Type B pancreatic cell (in vitro differentiated cells): ENCODE measurements around the gene EIF3B. TPM values are rescaled to one million over a fixed set of nuclear protein-coding genes. Genes with fewer than 3 reads are reported as not detected.

Source experiments
- DNase-seq: peaks from one replicate; pipeline ENCODE4 v3.0.0; 2021; ENCODE audit warnings: mixed read lengths; ENCODE audit not compliant: unreplicated experiment; ENCODE audit errors: extremely low spot score
- H3K27ac Mint-ChIP-seq: 2 replicates; pipeline ENCODE4 v1.8.0; 2021; ENCODE audit warnings: mild to moderate bottlenecking, mixed read lengths
- H3K27me3 Mint-ChIP-seq: 2 replicates; pipeline ENCODE4 v1.8.0; 2021; ENCODE audit warnings: mixed read lengths
- H3K36me3 Mint-ChIP-seq: 2 replicates; pipeline ENCODE4 v1.8.0; 2021; ENCODE audit warnings: mixed read lengths
- H3K4me1 Mint-ChIP-seq: one replicate; pipeline ENCODE4 v1.8.0; 2021; ENCODE audit warnings: mixed read lengths; ENCODE audit not compliant: unreplicated experiment
- H3K4me3 Mint-ChIP-seq: 2 replicates; pipeline ENCODE4 v1.8.0; 2021; ENCODE audit warnings: mild to moderate bottlenecking, mixed read lengths
- H3K9me3 Mint-ChIP-seq: 2 replicates; pipeline ENCODE4 v1.8.0; 2021; ENCODE audit warnings: mixed read lengths
- CTCF ChIP-seq: fragments of 200-600 bp; sonication (generic); conservative IDR thresholded peaks from 2 replicates; pipeline ENCODE4 v1.5.0; 2021; ENCODE audit warnings: antibody characterized with exemption, mild to moderate bottlenecking
- total RNA-seq: library from RNA; stranded (reverse); gene quantifications from 2 replicates; pipeline ENCODE4 v1.2.1, GENCODE V29; 2021; ENCODE audit warnings: low replicate concordance

EIF3B gene
- total RNA-seq, 1 donor from 2014 or later: 178 TPM

- H3K27me3 Mint-ChIP-seq: no peaks in the 10 kb centered on the region
- no peaks in the 10 kb centered on the region for H3K4me1 Mint-ChIP-seq
- H3K4me3 Mint-ChIP-seq: no peak overlapping the region
- H3K27ac Mint-ChIP-seq: no peak overlapping the region
- H3K9me3 Mint-ChIP-seq: no peaks in the 10 kb centered on the region
- TF ChIP-seq CTCF: no peak
- peaks cover 19% of the 10 kb centered on the region for H3K36me3 Mint-ChIP-seq
- no peak for DNase-seq
Observed at GRCh38 chr7:2369139-2369538, 14.5 kb downstream of the EIF3B start.

- Mint-ChIP-seq H3K4me3 (no peak overlapping the region), H3K27ac (no peak overlapping the region), H3K27me3 (no peaks in the 10 kb centered on the region), H3K4me1 (no peaks in the 10 kb centered on the region), H3K9me3 (no peaks in the 10 kb centered on the region), H3K36me3 (peaks cover 14% of the 10 kb centered on the region)
- no peak for TF ChIP-seq CTCF
- DNase-seq: no peak
Observed at GRCh38 chr7:2371329-2371728, 16.7 kb downstream of the EIF3B start.

GRCh38 chr7:2372724-2373123, 18.1 kb downstream of the EIF3B start:
- no peak overlapping the region for H3K4me3 Mint-ChIP-seq
- no peak for TF ChIP-seq CTCF
- no peak for DNase-seq

GRCh38 chr7:2373124-2373556, 18.5 kb downstream of the EIF3B start:
- Mint-ChIP-seq H3K27me3 (no peaks in the 10 kb centered on the region), H3K4me1 (no peaks in the 10 kb centered on the region), H3K36me3 (peaks cover 21% of the 10 kb centered on the region), H3K27ac (no peak overlapping the region), H3K9me3 (no peaks in the 10 kb centered on the region), H3K4me3 (no peak overlapping the region)
- no peak for DNase-seq
- no peak for TF ChIP-seq CTCF

More at GRCh38 chr7:2372724-2373123, 18.1 kb downstream of the EIF3B start:
- no peak overlapping the region for H3K27ac Mint-ChIP-seq
- H3K27me3 Mint-ChIP-seq: no peaks in the 10 kb centered on the region
- H3K36me3 Mint-ChIP-seq: peaks cover 19% of the 10 kb centered on the region
- no peaks in the 10 kb centered on the region for H3K9me3 Mint-ChIP-seq
- H3K4me1 Mint-ChIP-seq: no peaks in the 10 kb centered on the region

- Mint-ChIP-seq H3K27me3 (no peaks in the 10 kb centered on the region), H3K27ac (no peak overlapping the region)
Observed at GRCh38 chr7:2373646-2374045, 19.0 kb downstream of the EIF3B start.

More at GRCh38 chr7:2373646-2374045, 19.0 kb downstream of the EIF3B start:
- no peak for DNase-seq
- Mint-ChIP-seq H3K36me3 (peaks cover 25% of the 10 kb centered on the region), H3K4me3 (no peak overlapping the region), H3K4me1 (no peaks in the 10 kb centered on the region), H3K9me3 (no peaks in the 10 kb centered on the region)
- TF ChIP-seq CTCF: no peak
